Activated B cell treated with CpG ODN at 0.5 μM for 24 hours (primary cell): Measurements from ENCODE around the gene MATN1. TPM values are rescaled to one million over a fixed set of nuclear protein-coding genes. Genes with fewer than 3 reads are reported as not detected.
"Not testable (repeated sequence)": the region's sequence is repeated elsewhere in the genome, so short reads cannot be mapped to it uniquely, and the experiment has no call there.

Source experiments
- ATAC-seq: fragments of 200-7000 bp; cut with Tn5 transposase; one replicate; pipeline ENCODE4 v1.10.0; 2021; ENCODE audit warnings: low read depth, mild to moderate bottlenecking, moderate library complexity
- CTCF ChIA-PET: fragments of 350-600 bp; sonication (Branson Sonifier 250); formaldehyde crosslinking; loops from one replicate; lab custom pipeline; 2021; ENCODE audit warnings: antibody characterized with exemption; lab: Charles Lee
- POLR2A ChIA-PET: fragments of 350-600 bp; sonication (Branson Sonifier 250); formaldehyde crosslinking; loops from one replicate; lab custom pipeline; 2021; ENCODE audit warnings: antibody characterized with exemption; lab: Charles Lee
- DNase-seq: peaks from one replicate; pipeline ENCODE4 v3.0.0; 2022
- H3K27ac Mint-ChIP-seq: one replicate; pipeline ENCODE4 v1.8.0; 2020; ENCODE audit warnings: mixed read lengths
- H3K27me3 Mint-ChIP-seq: one replicate; pipeline ENCODE4 v1.8.0; 2021; ENCODE audit warnings: mixed read lengths
- H3K36me3 Mint-ChIP-seq: one replicate; pipeline ENCODE4 v1.8.0; 2021; ENCODE audit warnings: low read depth, mixed read lengths
- H3K4me1 Mint-ChIP-seq: one replicate; pipeline ENCODE4 v1.8.0; 2021; ENCODE audit warnings: mixed read lengths
- H3K4me3 Mint-ChIP-seq: one replicate; pipeline ENCODE4 v1.8.0; 2020; ENCODE audit warnings: mild to moderate bottlenecking, mixed read lengths
- H3K9me3 Mint-ChIP-seq: one replicate; pipeline ENCODE4 v1.8.0; 2020; ENCODE audit warnings: mixed read lengths
- CTCF ChIP-seq: fragments of 200-600 bp; IDR thresholded peaks from one replicate; pipeline ENCODE4 v1.8.0; 2022; ENCODE audit warnings: antibody characterized with exemption, mild to moderate bottlenecking
- intact Hi-C: fragments of 100-400 bp; cut with micrococcal nuclease; formaldehyde crosslinking; loops from one replicate; pipeline ENCODE4 v1.15.1; 2024
- total RNA-seq: library from RNA; stranded (reverse); gene quantifications from 2 replicates; pipeline ENCODE4 v1.2.3, GENCODE V29; 2022

MATN1 gene
- total RNA-seq, 1 donor from 2014 or later: 0.93 TPM

- H3K27me3 Mint-ChIP-seq: no peaks in the 10 kb centered on the region
- H3K27ac Mint-ChIP-seq: no peak overlapping the region
- H3K36me3 Mint-ChIP-seq: no peaks in the 10 kb centered on the region
- no peak for TF ChIP-seq CTCF
- CTCF ChIA-PET: interaction anchor here (1.7 to 1.8 kb wide), 2 partner anchors 12 to 15 kb away, joined by 6 to 8 read pairs; no protein-coding TSS in a partner anchor
- DNase-seq (no peak), ATAC-seq (no peak)
- H3K4me1 Mint-ChIP-seq: peaks cover 36% of the 10 kb centered on the region
- POLR2A ChIA-PET: interaction anchor here (0.8 to 1.4 kb wide), 3 partner anchors 10 to 36 kb away, joined by 3 to 6 read pairs (median 3); no protein-coding TSS in a partner anchor
- intact Hi-C loops: no loop called here
- H3K4me3 Mint-ChIP-seq: no peak overlapping the region
- no peaks in the 10 kb centered on the region for H3K9me3 Mint-ChIP-seq
These were observed 44.9 kb upstream of the MATN1 start for GRCh38 chr1:30768159-30768829.

- CTCF ChIA-PET, ATAC-seq, intact Hi-C loops, H3K4me3 Mint-ChIP-seq, H3K9me3 Mint-ChIP-seq, DNase-seq, H3K27ac Mint-ChIP-seq, H3K27me3 Mint-ChIP-seq, H3K36me3 Mint-ChIP-seq: not testable (repeated sequence)
- POLR2A ChIA-PET: interaction anchor here (0.5 to 2.7 kb wide), 3 partner anchors 10 to 48 kb away, joined by 3 to 17 read pairs (median 7); partner anchors contain the start of gene LAPTM5
- peaks cover 49% of the 10 kb centered on the region for H3K4me1 Mint-ChIP-seq
These were observed 43.6 kb upstream of the MATN1 start for GRCh38 chr1:30766948-30767347.

GRCh38 chr1:30765556-30766434 lies 42.4 kb upstream of the MATN1 start:
- DNase-seq: no peak
- TF ChIP-seq CTCF: no peak
- CTCF ChIA-PET: interaction anchor here (1.1 to 1.2 kb wide), 2 partner anchors 11 to 47 kb away, joined by 3 read pairs; no protein-coding TSS in a partner anchor
- H3K27ac Mint-ChIP-seq: peak overlapping the region; percentile 79
- no peak for ATAC-seq
- H3K27me3 Mint-ChIP-seq: no peaks in the 10 kb centered on the region
- intact Hi-C loops: no loop called here
- H3K36me3 Mint-ChIP-seq: no peaks in the 10 kb centered on the region
- H3K4me1 Mint-ChIP-seq: peaks cover 59% of the 10 kb centered on the region
- no peaks in the 10 kb centered on the region for H3K9me3 Mint-ChIP-seq
- no peak overlapping the region for H3K4me3 Mint-ChIP-seq
- POLR2A ChIA-PET: interaction anchor here (0.6 to 5.0 kb wide), 8 partner anchors 9 to 46 kb away, joined by 3 to 45 read pairs (median 6); partner anchors contain the start of gene LAPTM5

GRCh38 chr1:30764939-30765555 lies 41.7 kb upstream of the MATN1 start:
- intact Hi-C loops: no loop called here
- POLR2A ChIA-PET: interaction anchor here (1.4 to 25.3 kb wide), 7 partner anchors 8 to 34 kb away, joined by 5 to 662 read pairs (median 10); partner anchors contain the start of genes LAPTM5 and MATN1
- Mint-ChIP-seq H3K27ac (peak overlapping the region; percentile 79), H3K9me3 (no peaks in the 10 kb centered on the region), H3K4me3 (no peak overlapping the region), H3K36me3 (no peaks in the 10 kb centered on the region), H3K27me3 (no peaks in the 10 kb centered on the region), H3K4me1 (peaks cover 65% of the 10 kb centered on the region)
- DNase-seq (no peak), ATAC-seq (peak; percentile 29)
- CTCF ChIA-PET: interaction anchor here (1.2 kb wide), 1 partner anchor 46 kb away, joined by 3 read pairs; no protein-coding TSS in a partner anchor
- TF ChIP-seq CTCF: no peak

- intact Hi-C loops: no loop called here
- POLR2A ChIA-PET: interaction anchor here (5.0 to 25.3 kb wide), 2 partner anchors 10 to 33 kb away, joined by 45 to 662 read pairs; partner anchors contain the start of gene MATN1
- Mint-ChIP-seq H3K9me3 (no peaks in the 10 kb centered on the region), H3K27me3 (no peaks in the 10 kb centered on the region), H3K36me3 (no peaks in the 10 kb centered on the region), H3K27ac (peak overlapping the region; percentile 79), H3K4me3 (no peak overlapping the region), H3K4me1 (peaks cover 70% of the 10 kb centered on the region)
- CTCF ChIA-PET: interaction anchor here (1.2 kb wide), 1 partner anchor 45 kb away, joined by 3 read pairs; no protein-coding TSS in a partner anchor
- DNase-seq (no peak), ATAC-seq (no peak)
- no peak for TF ChIP-seq CTCF
These were observed 41.0 kb upstream of the MATN1 start for GRCh38 chr1:30764396-30764795.
